GM19397 (cell line): Measurements from ENCODE around the gene GNAS-AS1.

Experiments used
- ATAC-seq: cut with Tn5 transposase; IDR thresholded peaks from one replicate; pipeline ENCODE4 v1.9.1; 2021; ENCODE audit warnings: mild to moderate bottlenecking, moderate library complexity; ENCODE audit not compliant: unreplicated experiment

GNAS-AS1 gene

DNA sequence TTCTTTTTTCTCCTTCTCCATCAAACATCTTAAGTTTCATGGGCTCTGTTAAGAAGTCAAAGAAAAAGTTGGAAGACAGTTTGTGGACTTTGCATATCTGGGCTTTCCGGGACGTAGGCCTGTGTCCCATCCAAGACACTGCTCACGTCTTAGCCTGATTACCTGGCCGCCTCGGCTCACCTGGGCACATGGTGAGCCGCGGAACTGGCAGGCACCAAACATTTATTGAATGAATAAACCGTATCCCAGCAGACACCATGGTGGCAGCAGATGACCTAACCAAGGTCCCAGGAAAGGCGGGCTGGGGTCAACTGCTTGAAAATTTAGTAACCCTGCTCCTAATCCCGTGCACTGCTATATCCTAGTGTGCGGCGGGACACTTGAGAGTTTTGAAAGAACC is 37.4 kb upstream of the GNAS-AS1 start:
- ATAC-seq = no peak

DNA sequence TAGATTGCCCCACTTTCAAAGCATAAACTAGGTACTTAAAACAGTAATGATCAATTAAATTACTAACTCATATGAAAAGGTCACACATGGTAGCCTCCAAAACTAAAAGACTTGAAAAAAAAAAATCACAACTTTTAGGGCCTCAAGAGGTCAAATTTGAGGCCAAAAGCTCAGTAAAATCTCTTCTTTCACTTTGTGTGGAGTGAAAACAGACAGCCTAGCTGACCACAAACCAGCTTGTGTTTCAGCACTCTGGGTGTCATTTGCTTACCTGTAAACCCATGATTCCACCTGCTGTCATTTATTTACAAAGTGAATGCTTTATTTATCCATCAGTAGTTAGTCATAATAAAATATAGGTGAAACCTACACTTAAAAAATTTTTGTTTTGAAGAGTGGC is 35.8 kb upstream of the GNAS-AS1 start:
- ATAC-seq = no peak

DNA sequence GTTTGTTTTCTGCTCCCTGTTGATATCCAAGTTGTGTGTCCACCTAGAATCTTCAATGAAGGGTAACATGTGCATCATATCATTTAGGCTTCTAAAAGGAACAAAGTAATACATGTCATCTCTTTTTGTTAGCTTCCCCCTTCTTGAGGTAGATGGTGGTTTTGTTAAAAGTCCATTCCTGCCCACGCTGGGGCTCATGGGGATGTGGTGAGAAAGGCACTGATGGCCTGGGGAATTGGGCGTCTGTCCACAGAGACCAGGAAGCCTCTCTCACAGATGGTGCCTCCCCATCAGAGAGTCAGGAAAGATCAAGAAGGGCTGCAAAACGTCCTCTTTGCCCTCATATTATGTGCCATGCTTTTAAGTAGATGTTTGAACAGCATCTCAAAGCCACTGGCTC is 34.3 kb upstream of the GNAS-AS1 start:
- no peak for ATAC-seq

DNA sequence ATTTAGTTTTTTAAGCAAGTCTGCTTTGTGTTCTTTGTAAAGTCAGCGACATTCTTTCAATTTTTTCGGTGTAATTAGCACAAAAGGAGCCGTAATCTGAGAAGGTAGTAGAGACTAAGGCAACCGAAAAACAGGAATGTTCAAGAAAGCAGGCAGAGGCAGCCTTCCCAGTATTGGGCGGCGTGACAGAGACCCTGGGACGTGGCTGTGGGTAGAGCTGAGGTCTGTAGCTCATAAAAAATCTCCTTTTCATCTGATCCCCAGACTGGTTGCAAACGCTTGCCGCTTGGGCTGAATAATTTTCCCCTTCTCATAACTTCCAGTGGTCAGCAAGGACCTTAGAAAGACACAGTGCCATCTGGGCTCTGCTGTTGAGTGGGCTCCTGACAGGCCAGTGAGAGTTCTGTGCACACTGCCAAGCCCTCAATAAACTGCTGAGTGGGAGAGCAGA is 32.6 kb upstream of the GNAS-AS1 start:
- ATAC-seq = no peak

DNA sequence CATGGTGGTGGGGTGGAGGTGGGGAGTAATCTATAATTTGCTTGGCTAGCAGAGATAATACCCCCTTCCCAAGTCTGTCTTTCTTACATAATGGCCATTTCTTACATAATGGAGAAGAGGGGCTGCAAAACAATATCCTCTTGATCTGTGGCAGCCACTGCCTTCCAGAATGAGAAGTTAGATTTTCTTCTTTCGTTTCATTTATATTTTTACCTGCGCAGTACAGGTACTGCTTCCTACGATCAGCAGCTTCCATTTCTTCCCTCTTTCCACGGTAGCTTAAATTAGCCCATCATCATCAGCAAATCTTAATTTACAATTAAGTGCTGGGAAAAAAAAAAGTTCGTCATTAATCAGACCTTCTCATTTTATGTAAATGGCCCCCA is 32.0 kb upstream of the GNAS-AS1 start:
- ATAC-seq = no peak

DNA sequence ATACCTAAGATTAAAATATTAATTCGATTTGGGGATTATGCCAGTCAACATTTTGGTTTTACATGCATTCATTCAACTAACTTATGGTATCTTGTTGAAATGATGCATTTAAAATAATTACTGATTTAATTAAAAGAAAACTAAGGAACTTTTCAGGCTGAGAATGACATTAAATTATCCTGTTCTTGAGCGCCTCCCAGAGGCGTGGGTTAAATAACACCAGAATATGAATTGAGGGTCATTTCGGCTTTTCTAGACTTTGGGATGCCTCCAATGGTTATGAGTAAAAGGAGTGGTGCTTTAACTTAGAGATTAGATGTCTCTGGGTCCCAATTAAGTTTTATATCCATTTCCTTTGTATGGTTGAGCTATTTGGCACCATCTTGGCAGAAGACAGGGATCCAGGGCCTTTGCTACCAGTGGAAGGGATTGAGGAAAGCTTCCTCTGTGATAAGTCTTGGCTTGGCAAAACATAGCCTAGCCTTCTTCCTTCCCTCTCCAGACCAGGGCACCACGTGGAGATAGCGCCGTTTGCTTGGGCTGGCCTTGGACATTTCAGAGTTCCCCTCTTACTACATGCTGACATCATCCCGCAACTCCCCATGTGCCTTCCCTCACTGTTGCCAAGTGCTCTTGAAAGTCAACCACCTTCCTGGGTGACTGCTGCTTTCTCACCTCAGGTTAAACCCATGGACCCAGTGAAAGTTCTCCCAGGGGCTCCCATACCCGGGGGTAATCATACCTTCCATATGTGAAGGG is 30.5 kb upstream of the GNAS-AS1 start:
- ATAC-seq = no peak

DNA sequence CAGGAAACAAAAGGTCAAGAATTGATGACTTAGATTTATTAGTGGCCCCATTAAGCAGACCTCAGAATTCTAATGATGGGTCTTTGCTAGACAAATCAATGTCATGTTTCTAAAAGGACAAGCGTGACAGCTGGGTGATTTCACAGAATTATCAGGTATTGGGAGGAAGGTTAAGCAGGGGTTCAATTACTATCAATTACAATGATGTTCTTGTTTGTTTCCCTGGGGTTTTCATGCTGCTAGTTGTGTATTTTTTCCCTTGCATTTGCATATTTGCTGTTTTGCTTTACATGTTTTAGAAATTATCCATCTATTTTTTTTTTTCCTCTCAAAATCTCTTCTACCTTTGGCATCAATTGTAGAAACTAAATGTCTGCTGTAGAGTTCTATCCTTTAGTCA is 29.7 kb upstream of the GNAS-AS1 start:
- no peak for ATAC-seq

DNA sequence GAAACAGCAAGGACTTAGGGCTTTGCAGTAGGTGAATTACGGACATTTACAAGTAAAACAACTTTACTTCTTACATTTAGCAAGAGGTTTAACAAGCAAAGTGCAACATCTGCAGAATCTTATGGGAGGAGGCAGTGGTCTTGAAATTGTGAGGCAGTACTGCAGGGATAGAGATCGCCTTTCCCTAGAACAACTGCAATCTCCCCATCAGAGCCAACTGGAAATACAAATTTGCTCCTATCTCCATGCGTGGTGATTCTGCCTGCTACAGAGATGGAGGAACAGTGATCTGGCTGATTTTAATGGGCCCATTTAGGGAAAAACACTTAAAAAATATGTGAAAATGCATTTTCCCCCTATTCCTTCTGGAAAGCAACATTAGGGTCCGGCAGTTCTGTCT is 27.7 kb upstream of the GNAS-AS1 start:
- no peak for ATAC-seq

DNA sequence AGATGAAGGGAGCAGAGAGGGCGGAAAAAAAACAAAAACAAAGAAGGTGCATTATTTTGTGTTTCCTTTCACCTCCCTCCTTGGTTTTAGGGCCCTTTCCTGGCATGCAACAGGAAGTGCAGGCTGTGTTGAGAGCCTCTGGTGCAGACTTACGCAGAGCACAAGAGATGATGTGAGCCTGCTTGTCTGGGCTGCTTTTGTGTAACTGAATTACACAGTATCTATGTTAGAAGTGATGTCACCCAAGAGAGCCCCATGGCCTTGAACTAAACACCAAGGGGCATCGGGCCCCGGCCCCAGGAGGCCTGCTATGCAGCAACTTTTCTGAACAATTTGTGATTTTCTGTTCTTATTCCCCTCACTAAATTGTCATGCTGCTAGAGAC is 27.3 kb upstream of the GNAS-AS1 start:
- ATAC-seq = no peak

DNA sequence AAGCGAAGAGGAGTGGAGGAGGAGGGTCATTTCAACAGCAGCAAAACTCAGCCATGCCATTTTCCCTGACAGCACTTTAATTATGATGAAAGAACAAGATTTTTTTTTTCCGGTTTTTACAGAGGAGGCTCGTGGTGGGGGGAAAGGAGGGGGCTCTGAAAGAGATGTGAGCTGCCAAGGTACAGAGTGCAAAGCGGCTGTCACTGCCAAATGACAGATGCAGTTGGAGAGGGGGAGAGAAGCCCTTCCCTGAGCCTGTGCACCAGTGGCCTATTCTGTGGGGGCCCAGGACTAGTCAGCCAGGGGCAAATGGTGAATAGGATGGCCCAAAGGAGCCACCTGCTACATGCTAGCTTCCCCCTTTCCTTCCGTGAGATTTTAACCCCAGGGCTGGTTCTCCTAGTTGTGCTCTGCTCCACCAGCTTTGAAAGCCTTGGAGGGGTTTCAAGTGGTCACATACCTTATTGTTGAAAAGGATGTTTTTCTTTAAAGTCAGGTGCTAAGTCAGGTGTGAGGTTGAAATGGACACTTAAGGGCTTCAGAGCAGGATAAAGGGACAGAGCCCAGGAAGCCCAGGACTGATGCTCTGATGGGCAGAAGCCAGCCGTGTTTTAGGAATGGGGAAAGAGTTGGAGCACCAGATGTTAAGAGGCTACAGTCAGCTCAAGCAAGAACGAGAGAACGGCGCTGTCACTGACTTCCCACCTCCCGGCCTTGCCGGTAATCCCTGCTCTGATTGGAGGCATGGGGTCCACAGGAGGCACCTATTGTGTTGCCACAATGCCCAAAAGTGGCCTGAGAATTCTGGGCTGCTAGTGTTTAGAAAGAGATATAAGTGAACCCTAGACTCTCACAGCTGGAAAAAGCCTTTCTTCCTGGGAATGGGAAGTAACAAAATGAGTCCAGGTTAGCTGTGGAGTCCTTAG is 26.6 kb upstream of the GNAS-AS1 start:
- ATAC-seq = no peak

DNA sequence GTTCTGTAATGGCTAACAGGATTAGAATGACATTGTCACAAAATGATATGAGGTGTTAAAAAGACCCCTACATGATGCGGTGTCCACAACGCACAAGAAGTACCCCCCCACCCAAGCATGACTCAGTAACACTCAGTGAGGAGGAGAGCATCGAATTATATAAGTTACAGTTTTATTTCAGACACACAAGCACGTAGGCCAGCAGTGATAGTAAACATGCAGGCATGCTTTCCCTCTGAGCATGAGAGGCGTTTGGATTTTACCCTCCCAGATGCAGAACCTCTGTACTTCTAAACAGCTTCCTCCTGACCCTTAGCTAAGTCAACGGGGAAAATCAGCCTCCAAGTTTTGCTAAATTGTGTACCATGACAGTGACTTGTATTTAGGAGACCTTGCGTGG is 25.7 kb upstream of the GNAS-AS1 start:
- ATAC-seq = no peak

DNA sequence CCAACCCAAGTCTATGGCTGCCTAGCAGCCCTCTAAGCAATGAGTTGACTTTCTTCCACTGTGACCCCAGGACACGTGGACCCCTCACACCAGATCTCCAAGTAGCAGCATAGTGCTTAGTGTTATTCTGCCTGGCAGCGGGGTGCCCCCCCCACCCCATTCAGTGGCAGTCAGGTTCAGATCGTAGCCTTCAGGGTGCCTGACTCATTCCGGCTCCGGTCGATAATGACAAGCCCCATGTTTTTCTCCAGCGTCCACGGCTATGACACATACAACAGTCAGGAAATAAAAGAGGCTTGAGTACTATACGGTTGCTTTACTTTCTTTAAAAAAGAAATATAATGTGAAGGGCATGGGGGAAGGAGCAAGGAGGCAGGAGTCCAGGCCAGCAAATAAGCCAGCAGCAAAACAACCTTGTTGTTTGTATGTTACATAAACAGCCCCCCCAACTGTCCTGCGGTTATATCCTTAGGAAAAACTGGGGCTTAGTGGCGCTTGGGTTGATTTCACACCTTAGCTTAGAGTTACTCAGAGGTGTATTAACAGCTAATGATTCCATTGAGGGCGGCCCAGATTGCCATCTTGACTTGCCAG is 24.9 kb upstream of the GNAS-AS1 start:
- no peak for ATAC-seq

DNA sequence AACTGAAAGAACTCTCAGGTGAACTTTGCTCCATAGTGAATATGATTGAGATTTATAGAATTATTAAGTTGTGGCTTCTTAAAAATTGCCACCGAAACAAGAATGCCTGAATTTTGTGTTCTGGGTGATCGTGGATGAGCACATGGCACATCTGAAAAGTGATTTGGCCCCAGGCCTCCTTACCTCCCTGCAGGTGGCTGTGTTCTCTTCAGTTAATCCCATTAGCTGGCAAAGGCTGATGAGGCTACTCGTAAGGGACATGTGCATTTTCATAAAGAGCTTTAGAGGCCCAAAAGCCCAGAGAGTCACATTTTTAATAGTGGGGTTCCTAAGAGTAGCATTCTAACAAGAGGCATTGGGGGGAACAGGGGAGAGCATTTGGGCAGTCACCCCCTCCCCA is 24.4 kb upstream of the GNAS-AS1 start:
- ATAC-seq = no peak

DNA sequence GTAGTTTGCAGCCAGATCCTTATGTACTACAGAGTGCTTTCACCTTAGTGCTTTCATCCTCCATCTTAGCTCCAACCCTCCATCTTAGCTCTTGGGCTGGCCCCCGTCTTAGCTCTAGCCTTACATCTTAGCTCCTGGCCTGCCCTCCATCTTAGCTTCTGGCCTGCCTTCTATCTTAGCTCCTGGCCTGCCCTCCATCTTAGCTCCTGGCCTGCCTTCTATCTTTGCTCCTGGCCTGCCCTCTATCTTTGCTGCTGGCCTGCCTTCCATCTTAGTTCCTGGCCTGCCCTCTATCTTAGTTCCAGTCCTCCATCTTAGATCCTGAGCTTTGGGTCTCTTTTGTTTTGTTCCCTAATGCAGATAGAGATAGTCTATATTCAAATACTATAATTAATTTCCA is 23.8 kb upstream of the GNAS-AS1 start:
- no peak for ATAC-seq

DNA sequence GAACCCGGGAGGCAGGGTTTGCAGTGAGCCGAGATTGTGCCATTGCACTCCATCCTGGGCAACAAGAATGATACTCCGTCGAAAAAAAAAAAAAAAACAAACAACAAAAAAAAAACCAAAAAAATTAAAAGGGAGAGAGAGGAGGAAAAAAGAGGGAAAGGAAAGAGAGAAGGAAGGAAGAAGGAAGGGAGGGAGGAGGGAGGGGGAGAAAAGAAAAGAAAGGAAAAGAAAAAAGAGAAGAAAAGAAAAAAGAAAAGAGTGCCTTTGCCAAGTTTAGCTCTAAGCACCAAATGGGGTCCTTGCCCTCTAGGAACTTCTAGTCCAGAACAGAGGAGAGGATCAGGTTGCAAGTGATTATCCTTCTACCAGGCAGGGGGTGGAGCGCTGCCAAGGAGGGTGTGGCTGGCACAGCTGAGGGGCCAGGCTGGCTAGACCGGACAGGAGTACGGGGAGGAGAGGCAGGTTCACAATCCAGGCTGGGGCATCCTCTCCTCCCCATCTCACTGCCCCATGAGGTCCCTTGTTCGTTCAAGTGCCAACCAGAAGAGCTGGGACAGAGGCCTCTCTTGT is 20.9 kb upstream of the GNAS-AS1 start:
- ATAC-seq = no peak

DNA sequence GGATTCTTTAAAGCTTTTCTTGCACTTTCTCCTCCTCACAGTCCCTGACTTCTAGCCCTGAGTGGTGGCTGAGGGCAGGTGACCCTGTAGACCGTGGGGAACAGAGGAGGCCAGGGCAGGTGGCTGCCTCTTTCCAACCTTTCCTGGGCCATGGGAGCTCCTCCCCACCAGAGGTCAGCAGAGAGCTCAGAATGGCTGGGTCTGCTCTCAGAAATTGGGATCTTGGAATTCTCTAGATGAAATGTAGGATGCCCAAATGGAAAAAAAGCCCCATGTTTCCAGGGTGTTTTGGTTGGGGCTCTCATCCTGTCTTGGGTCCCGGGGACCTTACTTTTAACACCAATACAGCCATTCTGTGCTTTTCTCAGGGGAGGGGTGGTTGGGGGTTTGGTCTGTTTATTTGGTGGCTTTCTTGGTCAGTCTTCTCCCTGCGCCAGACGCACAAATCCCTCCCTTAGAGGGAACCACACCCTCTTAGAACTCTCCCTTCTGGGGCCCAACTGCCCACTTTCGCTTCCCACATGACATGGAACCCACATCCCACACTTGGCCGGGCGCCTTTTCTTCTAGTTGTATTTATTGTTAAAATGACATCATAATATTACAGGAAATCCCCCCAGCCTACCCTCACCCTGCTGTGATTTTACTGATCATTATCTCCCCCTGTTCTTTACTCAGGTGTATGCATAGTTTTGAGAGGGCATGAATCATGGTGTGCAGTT is 19.8 kb upstream of the GNAS-AS1 start:
- no peak for ATAC-seq

DNA sequence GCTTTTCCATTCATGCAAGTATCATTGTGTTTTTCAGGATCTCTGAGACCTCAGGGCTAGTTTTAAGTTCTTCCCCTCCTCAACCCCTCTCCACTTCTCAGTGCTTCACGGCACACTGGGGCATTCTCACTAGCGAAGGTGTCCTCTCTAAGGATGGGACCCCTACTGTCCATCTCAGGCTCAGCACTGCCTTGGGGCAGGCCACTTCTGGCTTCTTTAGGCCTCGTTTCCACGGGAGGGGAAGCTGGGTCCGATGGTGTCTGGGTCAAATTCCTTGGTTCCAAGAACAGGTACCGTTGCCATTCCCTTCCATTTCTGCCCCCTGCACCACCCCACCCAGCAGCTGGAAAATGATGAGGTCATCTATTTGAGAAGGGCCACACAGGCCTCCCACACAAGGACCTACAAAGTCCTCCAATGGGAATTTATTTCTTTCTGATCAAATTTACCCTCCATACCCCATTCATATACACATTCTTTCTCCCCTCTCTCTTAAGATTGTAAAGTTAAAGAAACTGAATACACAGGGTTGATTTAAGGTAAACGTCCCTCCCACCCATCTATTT is 19.0 kb upstream of the GNAS-AS1 start:
- no peak for ATAC-seq

DNA sequence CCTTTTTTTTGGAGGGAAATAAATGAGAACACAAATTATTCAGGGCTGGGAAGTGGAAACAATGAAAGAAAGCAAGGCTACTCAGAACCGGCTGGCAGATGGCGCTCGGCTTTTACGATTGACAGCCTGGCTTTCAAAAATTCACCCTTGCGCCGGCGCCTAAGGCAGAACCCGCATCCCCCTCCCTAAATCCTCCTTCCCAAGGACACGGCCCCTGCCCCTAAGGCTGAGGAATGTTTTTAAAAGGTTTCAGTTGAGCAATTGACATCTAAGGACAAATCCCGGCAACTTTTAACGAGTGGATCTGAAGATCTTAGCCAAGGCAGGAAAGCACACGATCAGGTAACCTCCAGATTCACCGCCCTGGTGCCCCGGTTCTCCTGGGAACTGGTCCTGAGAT is 18.1 kb upstream of the GNAS-AS1 start:
- ATAC-seq = no peak

DNA sequence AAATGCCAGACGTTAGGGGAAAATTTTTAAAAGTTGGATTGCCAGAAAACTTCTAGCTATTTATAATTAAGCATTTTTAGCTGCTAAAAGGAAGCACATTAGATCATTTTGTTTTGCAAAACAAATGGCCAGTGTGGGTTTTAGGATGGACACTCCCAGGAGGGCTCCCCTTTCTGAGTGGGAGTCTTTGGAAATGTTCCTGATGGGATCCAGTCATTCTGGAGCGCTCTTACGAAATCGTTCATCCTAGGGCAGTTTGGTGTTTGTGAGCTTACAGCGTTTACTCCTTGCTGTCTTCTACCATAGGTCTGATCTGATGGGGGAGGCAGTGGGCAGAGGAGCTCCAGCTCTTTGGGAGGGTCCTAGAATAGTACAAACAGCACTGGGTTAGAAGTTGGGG is 16.5 kb upstream of the GNAS-AS1 start:
- ATAC-seq = no peak

DNA sequence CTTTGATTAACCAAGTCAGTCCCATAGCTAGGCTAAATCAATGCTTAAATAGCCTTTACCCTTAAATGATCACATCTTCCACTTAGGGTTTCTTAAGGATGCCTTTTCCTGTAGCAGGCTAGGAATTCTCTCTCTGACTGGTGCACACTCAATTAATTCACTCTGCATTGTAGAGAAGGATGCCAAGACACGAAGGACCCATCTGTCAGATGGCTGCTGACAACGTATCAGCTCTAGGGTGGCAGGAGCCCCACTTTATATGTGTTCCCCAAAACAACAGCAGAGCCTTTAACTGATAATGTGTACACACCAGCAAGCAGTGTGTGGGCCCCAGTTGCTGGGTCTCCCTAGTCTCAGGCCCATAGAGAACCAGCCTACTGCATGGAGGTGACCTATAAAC is 15.1 kb upstream of the GNAS-AS1 start:
- no peak for ATAC-seq

DNA sequence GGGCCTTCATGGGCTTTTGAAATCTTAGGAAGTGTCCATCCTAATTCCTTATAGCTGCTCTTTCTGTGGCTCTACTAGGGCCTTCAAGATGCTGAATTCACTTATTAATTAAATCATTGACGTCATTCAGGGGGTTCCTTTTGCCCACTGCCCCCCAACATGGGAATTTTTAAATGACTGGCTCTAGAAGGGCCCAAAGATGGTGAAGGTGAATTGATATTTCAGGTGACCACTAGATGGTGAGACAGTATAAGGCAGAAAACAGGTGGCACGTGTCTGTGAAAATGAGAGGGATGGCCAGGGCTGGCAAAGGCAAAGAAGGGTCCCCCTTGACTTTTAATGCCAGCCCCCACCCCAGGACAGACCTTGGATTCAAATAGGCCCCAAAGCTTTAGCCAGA is 13.6 kb upstream of the GNAS-AS1 start:
- no peak for ATAC-seq
